SH-SY5Y (cell line): ENCODE results near the gene EMD.

ENCODE experiments used
- GATA2 ChIP-seq: IDR thresholded peaks from 2 replicates; pipeline ENCODE4 v1.6.1; 2011; ENCODE audit warnings: mild to moderate bottlenecking, low read depth, low read length
- GATA3 ChIP-seq: IDR thresholded peaks from 2 replicates; pipeline ENCODE4 v1.6.1; 2011; ENCODE audit warnings: low read depth, mild to moderate bottlenecking, low read length, moderate library complexity

DNA sequence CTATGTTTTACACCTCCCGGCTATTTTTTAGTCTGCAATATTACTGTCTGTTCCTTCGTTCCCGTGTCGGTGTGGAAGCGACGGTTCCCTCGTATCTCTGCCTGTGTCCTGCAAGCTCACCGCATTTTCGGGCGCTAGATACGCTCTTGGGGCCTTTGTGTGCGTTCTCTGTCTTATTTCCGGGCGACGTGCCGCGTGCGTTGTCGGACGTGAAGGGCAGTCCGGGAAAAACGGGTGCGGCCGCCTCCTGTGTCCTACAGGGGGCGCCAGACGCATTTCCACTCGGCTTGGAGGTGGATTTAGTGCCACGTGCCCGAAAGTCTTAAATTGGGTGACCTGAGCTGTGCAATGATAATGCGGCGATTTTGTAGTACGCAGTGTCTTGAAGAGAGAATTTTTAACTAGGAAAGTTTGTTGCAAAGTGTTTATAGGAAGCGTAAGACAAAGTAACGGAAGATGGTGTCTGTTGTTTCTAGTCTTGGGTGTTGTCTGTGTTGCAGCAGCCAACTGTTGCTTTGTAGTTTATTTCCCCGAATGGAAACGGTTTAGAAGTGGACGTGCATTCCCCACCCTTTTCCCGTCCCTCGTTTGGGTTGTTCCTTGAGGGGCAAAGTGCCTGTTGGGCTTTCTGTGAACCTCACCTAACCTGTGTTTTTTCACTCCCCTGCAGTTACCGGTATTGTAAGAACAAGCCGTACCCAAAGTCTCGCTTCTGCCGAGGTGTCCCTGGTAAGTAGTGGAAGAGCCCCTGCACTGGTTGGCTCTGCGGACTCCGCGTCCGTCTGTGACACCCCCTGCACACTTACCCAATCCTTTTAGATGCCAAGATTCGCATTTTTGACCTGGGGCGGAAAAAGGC is 19.8 kb downstream of the EMD start:
- TF ChIP-seq GATA2, result no peak
- TF ChIP-seq GATA3, result no peak
